ENCODE results near the gene GBA2.

The GBA2 gene

GRCh38 chr9:35778496-35778895 is 29.5 kb upstream of the GBA2 start:
- no peak for TF ChIP-seq FOXM1 (IDR thresholded peaks at IDR 0.05; ENCODE audit: borderline replicate concordance, low read depth)
- no peak for TF ChIP-seq REST (IDR thresholded peaks at IDR 0.05; ENCODE audit: low read depth)
- no peak for TF ChIP-seq EP300 (IDR thresholded peaks at IDR 0.05; ENCODE audit: borderline replicate concordance)
- TF ChIP-seq TCF12 (IDR thresholded peaks at IDR 0.05; ENCODE audit: low read depth): no peak

DNA sequence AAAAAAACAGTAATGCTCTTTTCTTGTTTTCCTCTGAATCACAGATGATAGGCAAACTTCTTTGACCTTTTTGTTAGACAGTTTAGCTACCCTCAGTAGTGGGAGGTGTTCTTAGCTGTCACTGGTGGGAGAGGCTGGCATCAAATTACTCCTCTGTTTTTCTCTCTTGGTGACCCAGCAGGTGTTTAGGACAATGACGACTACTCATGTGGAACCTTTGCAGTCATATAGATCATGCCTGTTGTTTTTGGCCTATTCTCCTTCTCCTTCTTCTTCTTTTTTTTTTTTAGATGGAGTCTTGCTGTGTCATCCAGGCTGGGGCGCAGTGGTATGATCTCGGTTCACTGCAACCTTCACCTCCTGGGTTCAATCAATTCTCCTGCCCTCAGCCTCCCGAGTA is 27.0 kb upstream of the GBA2 start:
- TF ChIP-seq ZBTB7A (IDR thresholded peaks at IDR 0.05; ENCODE audit: low read depth) (no peak), MAX (IDR thresholded peaks at IDR 0.05) (peak; percentile 44; the same call in 1 of the 2 replicates), NFIC (IDR thresholded peaks at IDR 0.05) (peak; percentile 84), EGR1 (IDR thresholded peaks at IDR 0.05) (no peak), TEAD4 (IDR thresholded peaks at IDR 0.05) (peak; percentile 57; the same call in 1 of the 2 replicates), FOXM1 (IDR thresholded peaks at IDR 0.05; ENCODE audit: borderline replicate concordance, low read depth) (0 out of 2 replicates have a peak, but pooled peaks have one; percentile 29), TCF12 (IDR thresholded peaks at IDR 0.05; ENCODE audit: low read depth) (peak; percentile 81), CEBPB (IDR thresholded peaks at IDR 0.05) (no peak), EP300 (IDR thresholded peaks at IDR 0.05; ENCODE audit: borderline replicate concordance) (peak; percentile 62; the same call in 1 of the 2 replicates), YY1 (IDR thresholded peaks at IDR 0.05; ENCODE audit: low read depth) (peak; percentile 53; the same call in 1 of the 2 replicates), CREB1 (IDR thresholded peaks at IDR 0.05; ENCODE audit: low read depth) (no peak)

DNA sequence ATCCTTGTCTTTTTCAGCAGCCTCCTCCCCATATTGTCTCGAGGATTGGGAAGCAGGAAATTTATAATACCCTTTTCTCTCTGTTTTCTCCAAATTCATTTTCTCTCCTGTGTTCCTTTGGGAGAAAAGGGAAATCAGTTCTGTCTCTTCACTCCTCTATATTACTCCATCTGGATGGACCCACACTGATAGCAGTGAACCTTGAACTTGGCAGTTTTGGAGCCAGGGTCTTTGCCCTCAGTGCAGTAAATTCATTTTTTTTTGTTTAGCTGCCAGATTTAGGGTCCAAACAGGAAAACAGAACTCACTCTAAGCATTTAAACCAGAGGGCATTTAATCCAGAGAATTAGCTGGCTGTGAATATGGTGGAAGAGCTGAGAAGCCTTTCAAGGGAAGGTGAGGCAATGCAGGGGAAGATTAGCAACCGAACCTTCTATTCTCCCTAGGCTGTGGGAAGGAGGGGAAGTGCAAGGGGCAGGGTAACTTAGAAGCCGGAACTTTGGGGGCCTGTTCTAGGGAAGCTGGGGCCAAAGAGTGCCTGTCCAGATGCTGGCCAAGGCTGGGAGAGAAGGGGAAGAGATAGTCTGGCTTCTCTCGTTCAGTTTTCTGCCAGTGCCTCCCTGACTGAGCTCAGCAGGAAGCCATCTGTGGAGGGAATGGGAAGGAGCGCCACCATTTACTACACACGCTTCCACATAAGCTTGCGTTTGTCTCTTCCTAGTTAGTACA is 26.0 kb upstream of the GBA2 start:
- no peak for TF ChIP-seq RAD21 (IDR thresholded peaks at IDR 0.05; ENCODE audit: low read depth)
- TF ChIP-seq NFIC (IDR thresholded peaks at IDR 0.05): no peak

DNA sequence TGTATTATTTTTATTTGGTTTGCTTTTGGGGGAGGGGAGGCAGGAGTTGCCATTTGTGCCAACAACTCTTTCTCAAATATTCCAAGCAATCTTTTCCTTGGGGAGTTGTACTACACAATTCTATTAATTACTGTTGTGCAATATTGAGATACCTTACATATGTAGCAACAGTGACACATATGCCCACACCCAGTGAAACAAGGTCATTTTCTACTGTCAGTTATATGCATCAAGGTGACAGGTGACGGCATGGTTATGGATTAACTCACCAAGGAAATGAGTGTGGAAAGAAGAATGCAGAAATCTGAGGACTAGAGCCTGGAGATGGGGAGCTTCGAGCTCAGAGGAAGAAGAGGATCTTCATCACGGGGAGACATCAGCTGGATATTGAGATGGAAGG is 22.9 kb upstream of the GBA2 start:
- TF ChIP-seq CEBPB (IDR thresholded peaks at IDR 0.05) (0 out of 2 replicates have a peak, but pooled peaks have one; percentile 27), FOXM1 (IDR thresholded peaks at IDR 0.05; ENCODE audit: borderline replicate concordance, low read depth) (no peak)

DNA sequence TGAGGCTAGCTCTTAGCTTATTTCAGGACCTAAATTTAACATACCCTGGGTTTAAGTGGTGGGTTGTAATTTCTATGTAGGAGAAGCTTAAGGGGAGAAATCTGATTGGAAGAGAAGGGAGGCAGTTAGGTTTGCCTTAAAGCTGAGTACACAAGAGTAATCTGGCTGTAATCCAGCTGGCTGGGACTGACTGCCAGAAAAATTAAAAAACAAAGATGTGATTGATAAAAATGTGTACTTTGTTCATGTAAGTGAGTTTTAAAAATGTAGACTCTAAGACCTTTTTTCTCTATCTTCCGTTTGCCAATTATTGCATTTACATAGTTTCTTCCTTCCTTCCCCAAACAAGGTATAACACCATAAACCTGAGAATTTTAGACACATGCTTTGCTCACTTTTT is 22.5 kb upstream of the GBA2 start:
- TF ChIP-seq RAD21 (IDR thresholded peaks at IDR 0.05; ENCODE audit: low read depth): no peak
- TF ChIP-seq FOXM1 (IDR thresholded peaks at IDR 0.05; ENCODE audit: borderline replicate concordance, low read depth): no peak
- no peak for TF ChIP-seq EGR1 (IDR thresholded peaks at IDR 0.05)
- no peak for TF ChIP-seq ZBTB7A (IDR thresholded peaks at IDR 0.05; ENCODE audit: low read depth)
- no peak for TF ChIP-seq CREB1 (IDR thresholded peaks at IDR 0.05; ENCODE audit: low read depth)
- no peak for TF ChIP-seq TCF12 (IDR thresholded peaks at IDR 0.05; ENCODE audit: low read depth)
- TF ChIP-seq, protein P1, sequence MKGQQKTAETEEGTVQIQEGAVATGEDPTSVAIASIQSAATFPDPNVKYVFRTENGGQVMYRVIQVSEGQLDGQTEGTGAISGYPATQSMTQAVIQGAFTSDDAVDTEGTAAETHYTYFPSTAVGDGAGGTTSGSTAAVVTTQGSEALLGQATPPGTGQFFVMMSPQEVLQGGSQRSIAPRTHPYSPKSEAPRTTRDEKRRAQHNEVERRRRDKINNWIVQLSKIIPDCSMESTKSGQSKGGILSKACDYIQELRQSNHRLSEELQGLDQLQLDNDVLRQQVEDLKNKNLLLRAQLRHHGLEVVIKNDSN (IDR thresholded peaks at IDR 0.05): no peak
- no peak for TF ChIP-seq EP300 (IDR thresholded peaks at IDR 0.05; ENCODE audit: borderline replicate concordance)
- TF ChIP-seq TEAD4 (IDR thresholded peaks at IDR 0.05): no peak
- TF ChIP-seq CEBPB (IDR thresholded peaks at IDR 0.05): no peak
- TF ChIP-seq MAX (IDR thresholded peaks at IDR 0.05): no peak
- TF ChIP-seq TAF1 (IDR thresholded peaks at IDR 0.05; ENCODE audit: low read depth): no peak
- no peak for TF ChIP-seq YY1 (IDR thresholded peaks at IDR 0.05; ENCODE audit: low read depth)
- TF ChIP-seq REST (IDR thresholded peaks at IDR 0.05; ENCODE audit: low read depth): no peak
- TF ChIP-seq NFIC (IDR thresholded peaks at IDR 0.05): no peak

GRCh38 chr9:35771075-35771433 is 22.0 kb upstream of the GBA2 start:
- no peak for TF ChIP-seq EGR1 (IDR thresholded peaks at IDR 0.05)
- no peak for TF ChIP-seq MAX (IDR thresholded peaks at IDR 0.05)
- TF ChIP-seq, protein P1 (IDR thresholded peaks at IDR 0.05): no peak
- no peak for TF ChIP-seq FOXM1 (IDR thresholded peaks at IDR 0.05; ENCODE audit: borderline replicate concordance, low read depth)
- TF ChIP-seq ZBTB7A (IDR thresholded peaks at IDR 0.05; ENCODE audit: low read depth): no peak
- TF ChIP-seq RAD21 (IDR thresholded peaks at IDR 0.05; ENCODE audit: low read depth): no peak
- TF ChIP-seq TCF12 (IDR thresholded peaks at IDR 0.05; ENCODE audit: low read depth): no peak
- TF ChIP-seq EP300 (IDR thresholded peaks at IDR 0.05; ENCODE audit: borderline replicate concordance): no peak
- TF ChIP-seq CREB1 (IDR thresholded peaks at IDR 0.05; ENCODE audit: low read depth): no peak
- no peak for TF ChIP-seq NFIC (IDR thresholded peaks at IDR 0.05)
- TF ChIP-seq TAF1 (IDR thresholded peaks at IDR 0.05; ENCODE audit: low read depth): no peak
- no peak for TF ChIP-seq YY1 (IDR thresholded peaks at IDR 0.05; ENCODE audit: low read depth)
- TF ChIP-seq TEAD4 (IDR thresholded peaks at IDR 0.05): no peak
- no peak for TF ChIP-seq CEBPB (IDR thresholded peaks at IDR 0.05)
- no peak for TF ChIP-seq REST (IDR thresholded peaks at IDR 0.05; ENCODE audit: low read depth)
